Left ventricle myocardium inferior (tissue), 1 donor: Measurements from ENCODE around the gene ASAH2. TPM values are rescaled to one million over a fixed set of nuclear protein-coding genes. Genes with fewer than 3 reads are reported as not detected.
"Not testable (repeated sequence)": the region's sequence is repeated elsewhere in the genome, so short reads cannot be mapped to it uniquely, and the experiment has no call there.

ENCODE experiments used
- DNase-seq: peaks from one replicate; pipeline ENCODE4 v3.0.0-alpha.2; 2020
- H3K27ac ChIP-seq: fragments of 200-600 bp; replicated peaks from 2 replicates; pipeline ENCODE4 v1.8.0; 2021
- H3K27me3 ChIP-seq: fragments of 200-600 bp; 2 replicates; pipeline ENCODE4 v1.8.0; 2021; ENCODE audit warnings: low read depth
- H3K36me3 ChIP-seq: fragments of 200-600 bp; 2 replicates; pipeline ENCODE4 v1.8.0; 2021
- H3K4me1 ChIP-seq: fragments of 200-600 bp; 2 replicates; pipeline ENCODE4 v1.8.0; 2021
- H3K4me3 ChIP-seq: fragments of 200-600 bp; 2 replicates; pipeline ENCODE4 v1.8.0; 2021; ENCODE audit warnings: mild to moderate bottlenecking, moderate library complexity
- H3K9me3 ChIP-seq: fragments of 200-600 bp; replicated peaks from 2 replicates; pipeline ENCODE4 v1.8.0; 2021
- CTCF ChIP-seq: fragments of 200-600 bp; IDR thresholded peaks from 2 replicates; pipeline ENCODE4 v1.8.0; 2021; ENCODE audit warnings: antibody characterized with exemption, mild to moderate bottlenecking, borderline replicate concordance
- intact Hi-C: fragments of 100-400 bp; cut with micrococcal nuclease; formaldehyde crosslinking; loops from one replicate; pipeline ENCODE4 v1.11.0; 2022
- total RNA-seq: library from RNA; stranded (reverse); fragmentation: NEBNext Ultra II Directional; extraction: Animal tissue kit (Norgen Biotek cat#: 25700); gene quantifications from one replicate; pipeline ENCODE4 v1.2.1, GENCODE V29; 2021
- donor health status: DM: no; HTN: yes; CAD: no; lungs with severe emphysema.

ASAH2 gene
- total RNA-seq, 1 donor from 2014 or later = not detected

GRCh38 chr10:50271564-50272250 lies 20.4 kb upstream of the ASAH2 start:
- Histone ChIP-seq H3K27ac (no peak overlapping the region), H3K4me1 (no peaks in the 10 kb centered on the region), H3K27me3 (peaks cover 8% of the 10 kb centered on the region), H3K9me3 (no peaks in the 10 kb centered on the region), H3K4me3 (no peak overlapping the region), H3K36me3 (no peaks in the 10 kb centered on the region)
- no peak for TF ChIP-seq CTCF
- intact Hi-C loops = no loop called here
- no peak for DNase-seq

DNA sequence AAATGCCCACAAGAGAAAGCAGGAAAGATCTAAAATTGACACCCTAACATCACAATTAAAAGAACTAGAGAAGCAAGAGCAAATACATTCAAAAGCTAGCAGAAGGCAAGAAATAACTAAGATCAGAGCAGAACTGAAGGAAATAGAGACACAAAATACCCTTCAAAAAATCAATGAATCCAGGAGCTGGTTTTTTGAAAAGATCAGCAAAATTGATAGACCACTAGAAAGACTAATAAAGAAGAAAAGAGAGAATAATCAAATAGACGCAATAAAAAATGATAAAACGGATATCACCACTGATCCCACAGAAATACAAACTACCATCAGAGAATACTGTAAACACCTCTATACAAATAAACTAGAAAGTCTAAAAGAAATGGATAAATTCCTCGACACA lies 16.6 kb upstream of the ASAH2 start:
- H3K27me3 ChIP-seq, H3K36me3 ChIP-seq, H3K4me3 ChIP-seq, H3K27ac ChIP-seq, DNase-seq, H3K9me3 ChIP-seq, H3K4me1 ChIP-seq, intact Hi-C loops: not testable (repeated sequence)

DNA sequence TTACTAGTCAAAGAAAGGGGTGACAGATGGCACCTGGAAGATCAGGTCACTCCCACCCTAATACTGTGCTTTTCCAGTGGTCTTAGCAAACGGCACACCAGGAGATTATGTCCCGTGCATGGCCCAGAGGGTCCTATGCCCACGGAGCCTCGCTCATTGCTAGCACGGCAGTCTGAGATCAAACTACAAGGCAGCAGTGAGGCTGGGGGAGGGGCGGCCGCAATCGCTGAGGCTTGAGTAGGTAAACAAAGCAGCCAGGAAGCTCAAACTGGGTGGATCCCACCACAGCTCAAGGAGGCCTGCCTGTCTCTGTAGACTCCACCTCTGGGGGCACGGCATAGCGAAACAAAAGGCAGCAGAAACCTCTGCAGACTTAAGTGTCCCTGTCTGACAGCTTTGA lies 11.3 kb upstream of the ASAH2 start:
- intact Hi-C loops, H3K27ac ChIP-seq, H3K9me3 ChIP-seq, H3K4me3 ChIP-seq, H3K36me3 ChIP-seq, DNase-seq, H3K4me1 ChIP-seq: not testable (repeated sequence)
- peaks cover 22% of the 10 kb centered on the region for H3K27me3 ChIP-seq

DNA sequence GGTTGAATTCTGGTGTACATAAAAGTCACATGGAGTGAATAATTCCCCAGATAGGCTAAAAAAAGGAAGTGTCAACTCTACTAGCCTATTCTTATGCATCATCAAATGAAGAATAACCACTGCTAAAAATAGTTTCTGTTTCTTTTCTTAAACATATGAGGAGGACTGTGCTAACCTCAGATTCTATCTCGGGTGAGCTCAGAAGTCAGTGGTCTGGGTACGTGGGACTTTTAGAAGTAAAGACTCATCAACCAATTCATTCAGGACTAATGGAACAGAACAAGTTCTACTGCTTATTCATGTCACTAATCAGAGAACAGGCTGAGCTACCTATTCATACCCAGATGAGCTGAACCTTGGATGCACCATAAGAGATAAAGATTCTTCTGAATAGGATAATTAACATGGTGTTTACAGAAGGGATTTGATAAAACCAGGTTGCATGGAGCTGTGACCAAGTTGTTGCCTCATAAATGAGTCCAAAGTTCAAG lies 9.5 kb upstream of the ASAH2 start:
- intact Hi-C loops = no loop called here
- Histone ChIP-seq H3K36me3 (no peaks in the 10 kb centered on the region), H3K27me3 (peaks cover 24% of the 10 kb centered on the region), H3K27ac (no peak overlapping the region), H3K4me1 (no peaks in the 10 kb centered on the region), H3K4me3 (no peak overlapping the region), H3K9me3 (no peaks in the 10 kb centered on the region)
- no peak for TF ChIP-seq CTCF
- DNase-seq = no peak

DNA sequence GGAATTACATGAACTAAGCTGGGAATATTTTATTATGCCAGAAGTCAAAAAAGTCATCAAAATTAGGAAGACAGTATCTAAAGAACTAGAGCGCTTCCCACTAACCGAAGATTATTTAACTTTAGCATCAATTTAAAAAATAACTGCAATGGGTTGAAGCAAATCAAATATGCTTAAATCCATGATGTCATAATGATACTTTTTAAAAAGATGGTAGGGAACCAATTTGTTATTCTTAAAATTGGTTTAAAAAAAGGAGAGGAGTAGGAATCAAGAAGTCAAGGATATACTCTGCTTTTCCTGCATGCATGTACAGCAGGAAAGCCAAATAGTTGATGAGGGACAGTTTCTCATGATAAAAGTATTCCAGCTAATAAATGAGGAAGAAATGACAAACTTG lies 3.2 kb upstream of the ASAH2 start:
- H3K9me3 ChIP-seq = no peaks in the 10 kb centered on the region
- no peak overlapping the region for H3K4me3 ChIP-seq
- TF ChIP-seq CTCF = no peak
- peaks cover 14% of the 10 kb centered on the region for H3K27me3 ChIP-seq
- intact Hi-C loops = no loop called here
- DNase-seq = no peak
- H3K4me1 ChIP-seq = no peaks in the 10 kb centered on the region
- no peaks in the 10 kb centered on the region for H3K36me3 ChIP-seq
- no peak overlapping the region for H3K27ac ChIP-seq

- H3K27ac ChIP-seq = no peak overlapping the region
- H3K9me3 ChIP-seq = no peaks in the 10 kb centered on the region
- peaks cover 26% of the 10 kb centered on the region for H3K27me3 ChIP-seq
- intact Hi-C loops = no loop called here
- no peak for DNase-seq
- no peaks in the 10 kb centered on the region for H3K4me1 ChIP-seq
- TF ChIP-seq CTCF = no peak
- H3K36me3 ChIP-seq = no peaks in the 10 kb centered on the region
- no peak overlapping the region for H3K4me3 ChIP-seq
These were observed 1.0 kb downstream of the ASAH2 start for GRCh38 chr10:50250096-50250854.
